Pulmonary artery endothelial cell (primary cell): Measurements from ENCODE around the gene DEGS2. TPM values are rescaled to one million over a fixed set of nuclear protein-coding genes. Genes with fewer than 3 reads are reported as not detected.
"Not testable (repeated sequence)": the region's sequence is repeated elsewhere in the genome, so short reads cannot be mapped to it uniquely, and the experiment has no call there.

Experiments
- DNase-seq: peaks from one replicate; pipeline ENCODE4 v3.0.0-alpha.2; 2011; ENCODE audit warnings: low read depth, low spot score
- total RNA-seq: library from RNA; depleted of rRNA; stranded (reverse); fragments of >200 nt; gene quantifications from 2 replicates; pipeline ENCODE4 v1.2.3, GENCODE V29; 2014

DEGS2 gene
- total RNA-seq, 1 donor from 2014 or later, result 1.1 TPM

DNA sequence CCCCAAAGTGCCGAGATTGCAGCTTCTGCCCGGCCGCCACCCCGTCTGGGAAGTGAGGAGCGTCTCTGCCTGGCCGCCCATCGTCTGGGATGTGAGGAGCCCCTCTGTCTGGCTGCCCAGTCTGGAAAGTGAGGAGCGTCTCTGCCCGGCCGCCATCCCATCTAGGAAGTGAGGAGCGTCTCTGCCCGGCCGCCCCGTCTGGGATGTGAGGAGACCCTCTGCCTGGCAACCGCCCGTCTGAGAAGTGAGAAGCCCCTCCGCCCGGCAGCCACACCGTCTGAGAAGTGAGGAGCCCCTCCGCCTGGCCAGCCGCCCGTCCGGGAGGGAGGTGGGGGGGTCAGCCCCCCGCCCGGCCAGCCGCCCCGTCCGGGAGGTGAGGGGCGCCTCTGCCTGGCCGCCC lies 21.2 kb upstream of the DEGS2 start:
- not testable (repeated sequence) for DNase-seq

DNA sequence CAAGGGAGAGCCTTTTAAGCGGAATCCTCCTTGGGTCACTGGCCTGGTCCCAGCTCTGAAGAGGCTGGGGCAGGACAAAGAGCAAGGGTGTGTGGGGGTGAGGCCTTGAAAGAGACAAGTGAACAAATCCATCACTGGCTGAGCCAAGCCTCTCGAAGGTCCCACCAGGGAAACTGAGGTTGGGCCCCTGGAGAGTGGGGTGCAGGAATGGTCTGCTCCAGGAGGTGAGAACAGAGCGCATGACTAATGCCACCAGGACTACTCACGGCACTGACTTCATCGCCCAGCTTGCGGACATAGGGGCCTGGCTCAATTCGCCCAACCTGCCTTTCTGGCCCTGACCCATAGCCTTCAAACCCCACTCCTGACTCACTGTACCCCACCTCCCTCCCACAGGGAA lies 19.2 kb upstream of the DEGS2 start:
- no peak for DNase-seq

DNA sequence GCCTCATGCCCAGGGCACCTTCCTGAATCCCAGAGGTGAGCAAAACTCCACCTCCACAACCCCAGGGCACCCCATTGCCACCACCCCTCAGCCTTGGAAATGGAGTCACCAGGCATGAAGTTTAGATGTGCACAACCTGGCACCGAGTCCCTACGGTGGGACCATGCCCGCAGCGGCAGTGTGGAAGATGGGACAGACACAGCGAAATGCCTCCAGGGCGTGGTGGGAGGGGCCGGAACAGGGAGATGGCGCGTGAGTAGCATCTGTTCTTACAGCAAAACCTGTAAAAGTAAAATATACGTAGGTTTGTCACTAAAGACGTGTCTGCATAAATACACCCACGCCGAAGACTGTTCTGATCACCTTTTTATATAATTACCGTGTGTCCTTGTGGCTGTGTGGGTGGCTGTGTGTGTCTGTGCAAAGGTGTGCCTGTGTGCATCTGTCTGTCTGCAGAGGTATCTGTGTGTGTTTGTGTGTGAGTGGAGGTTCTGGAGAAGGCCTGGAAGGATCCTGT lies 17.4 kb upstream of the DEGS2 start:
- DNase-seq, result no peak

DNA sequence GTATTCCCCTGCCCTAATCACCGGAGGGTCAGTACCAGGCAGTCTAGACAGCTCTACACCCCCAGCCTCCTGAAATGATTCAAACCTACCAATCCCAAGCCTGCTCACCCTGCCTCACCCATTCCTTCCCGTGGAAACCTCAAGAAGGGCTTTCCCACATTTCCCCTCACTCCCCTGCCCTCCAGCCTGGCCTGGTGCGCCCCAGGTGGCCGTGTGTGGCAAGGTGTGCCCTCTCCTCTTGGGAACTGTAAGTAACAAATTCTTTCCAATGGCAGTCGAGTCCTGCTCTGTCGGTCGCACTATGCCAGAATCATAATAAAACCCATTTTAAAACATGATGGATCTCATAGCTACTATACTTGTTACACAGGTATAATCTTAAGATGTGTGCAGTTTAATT lies 13.9 kb upstream of the DEGS2 start:
- no peak for DNase-seq

DNA sequence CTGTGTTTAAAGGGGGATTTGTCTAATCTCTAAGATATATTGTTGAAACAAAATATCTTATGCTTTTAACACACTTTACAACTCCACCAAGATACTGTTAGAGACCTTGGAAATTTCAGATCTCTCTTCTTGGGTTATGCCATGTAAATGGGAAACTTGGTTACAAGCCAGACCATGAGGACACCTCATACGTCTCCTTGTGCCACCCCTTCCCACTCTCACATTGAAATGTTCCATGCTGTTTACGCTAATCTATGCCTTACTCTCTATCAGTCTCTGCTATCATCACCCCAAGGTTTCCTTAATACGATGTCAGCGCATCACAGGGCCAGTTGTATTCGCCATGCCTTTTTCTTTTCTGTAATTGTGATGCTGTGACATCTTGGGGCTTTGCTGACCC lies 13.4 kb upstream of the DEGS2 start:
- no peak for DNase-seq

DNA sequence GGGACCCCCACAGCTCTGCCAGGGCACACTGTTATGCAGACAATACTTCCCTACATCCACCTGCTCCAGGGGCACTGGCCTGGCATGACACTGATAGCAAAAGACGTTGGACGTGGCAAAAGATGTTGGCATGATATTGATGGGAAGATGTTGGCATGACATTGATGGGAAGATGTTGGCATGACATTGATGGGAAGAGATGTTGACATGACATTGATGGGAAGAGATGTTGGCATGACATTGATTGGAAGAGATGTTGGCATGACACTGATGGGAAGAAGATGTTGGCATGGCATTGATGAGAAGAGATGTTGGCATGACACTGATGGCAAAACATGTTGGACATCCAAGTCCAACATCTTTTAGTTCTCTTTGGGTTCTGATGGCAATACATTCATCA lies 11.4 kb upstream of the DEGS2 start:
- DNase-seq, result no peak

DNA sequence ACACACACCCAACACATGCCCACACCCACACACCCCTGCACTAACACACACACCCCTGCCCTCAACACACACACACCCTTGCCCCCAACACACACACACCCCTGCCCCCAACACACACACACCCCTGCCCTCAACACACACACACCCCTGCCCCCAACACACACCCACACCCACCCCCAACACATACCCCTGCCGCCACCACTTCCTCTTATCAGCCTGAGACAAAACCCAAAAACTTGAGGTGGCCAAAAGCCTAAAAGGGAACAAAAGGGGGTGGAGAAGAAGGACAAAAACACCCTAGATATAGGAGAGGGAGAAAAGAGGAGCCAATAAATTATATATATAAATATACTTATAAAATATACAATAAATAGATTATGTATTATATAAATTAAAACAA lies 9.1 kb upstream of the DEGS2 start:
- DNase-seq, result no peak

GRCh38 chr14:100165831-100166440 lies 6.5 kb upstream of the DEGS2 start:
- DNase-seq, result no peak

DNA sequence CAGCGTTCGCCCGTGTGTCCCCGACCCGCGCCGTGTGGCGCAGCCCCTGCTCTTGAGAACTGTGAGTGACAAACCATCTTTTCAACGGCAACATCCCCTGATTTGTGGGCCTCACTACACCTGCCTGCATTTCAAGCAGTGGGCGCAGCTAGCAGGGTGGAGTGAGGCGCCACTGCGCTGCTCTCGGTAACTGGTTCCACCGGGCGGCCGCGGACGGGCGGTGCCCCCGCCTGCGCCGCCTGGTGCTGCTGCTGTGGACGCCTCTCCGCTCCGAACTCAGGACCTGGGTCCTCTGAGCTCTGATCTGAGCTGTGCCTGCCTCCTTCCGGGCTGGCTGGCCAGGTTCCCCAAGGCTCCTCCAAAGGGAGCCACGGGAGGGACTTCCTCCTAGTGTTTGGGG lies 5.9 kb upstream of the DEGS2 start:
- DNase-seq, result no peak

DNA sequence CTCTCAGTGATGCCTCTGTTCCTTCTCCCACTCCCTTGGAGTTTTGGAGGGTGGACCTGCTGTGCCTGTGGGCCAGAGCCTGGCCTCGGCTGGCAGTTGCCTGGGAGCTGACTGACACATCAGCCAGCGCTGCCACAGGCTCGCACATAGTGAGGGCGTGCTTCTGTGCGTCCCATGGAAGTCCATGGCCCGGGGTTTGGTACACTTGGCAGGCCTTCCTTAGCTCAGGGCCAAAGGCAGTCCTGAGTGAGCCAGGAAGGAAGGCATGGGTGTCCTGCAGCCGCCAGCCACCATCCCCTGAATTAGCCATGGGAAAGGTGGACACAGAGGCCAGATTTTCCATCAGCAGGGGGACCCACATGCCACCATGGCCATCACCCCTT lies 1.1 kb upstream of the DEGS2 start:
- DNase-seq, result no peak

GRCh38 chr14:100159865-100160533 lies 554 bp upstream of the DEGS2 start:
- no peak for DNase-seq

GRCh38 chr14:100158566-100159093 lies 815 bp downstream of the DEGS2 start:
- DNase-seq, result no peak

DNA sequence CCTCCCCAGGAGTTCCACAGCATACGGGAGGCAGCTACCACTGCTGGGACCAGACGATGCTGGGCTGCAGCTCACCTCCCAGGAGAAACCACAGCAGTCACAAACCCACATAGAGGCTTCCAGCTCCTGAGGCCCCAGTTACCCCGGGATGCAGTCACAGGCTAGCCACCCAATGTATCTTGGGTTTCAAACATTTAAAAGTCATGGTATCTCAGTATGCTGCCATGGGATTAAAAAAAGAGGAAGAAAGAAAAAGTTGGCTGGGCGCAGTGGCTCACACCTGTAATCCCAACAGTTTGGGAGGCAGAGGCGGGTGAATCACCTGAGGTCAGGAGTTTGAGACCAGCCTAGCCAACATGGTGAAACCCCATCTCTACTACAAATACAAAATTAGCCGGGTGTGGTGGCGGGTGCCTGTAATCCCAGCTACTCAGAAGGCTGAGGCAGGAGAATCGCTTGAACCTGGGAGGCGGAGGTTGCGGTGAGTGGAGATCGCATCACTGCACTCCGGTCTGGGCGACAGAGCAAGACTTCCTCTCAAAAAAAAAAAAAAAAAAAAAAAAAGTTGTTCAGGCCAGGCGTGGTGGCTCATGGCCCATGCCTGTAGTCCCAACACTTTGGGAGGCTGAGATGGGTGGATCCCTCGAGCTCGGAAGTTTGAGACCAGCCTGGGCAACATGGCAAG lies 1.8 kb downstream of the DEGS2 start:
- not testable (repeated sequence) for DNase-seq

DNA sequence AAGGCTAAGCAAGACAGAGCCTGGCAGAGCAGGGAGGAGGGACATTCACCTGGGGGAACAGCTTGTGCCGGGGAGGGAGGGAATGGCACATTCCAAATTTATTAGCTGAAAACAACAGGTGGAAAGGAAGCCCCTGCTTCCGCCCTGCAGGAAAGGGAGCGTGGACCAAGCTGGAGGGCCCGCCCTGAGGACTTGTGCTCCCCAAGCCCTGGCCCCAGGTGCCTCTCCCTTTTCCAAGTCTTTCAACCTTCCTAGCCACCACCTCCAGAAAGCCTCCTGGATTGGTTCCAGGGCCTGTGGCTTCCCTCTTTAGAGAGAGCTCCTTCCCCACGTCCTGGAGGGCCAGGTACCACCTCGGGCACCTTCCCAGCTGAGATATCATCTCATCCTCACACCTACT lies 2.7 kb downstream of the DEGS2 start:
- DNase-seq, result no peak

DNA sequence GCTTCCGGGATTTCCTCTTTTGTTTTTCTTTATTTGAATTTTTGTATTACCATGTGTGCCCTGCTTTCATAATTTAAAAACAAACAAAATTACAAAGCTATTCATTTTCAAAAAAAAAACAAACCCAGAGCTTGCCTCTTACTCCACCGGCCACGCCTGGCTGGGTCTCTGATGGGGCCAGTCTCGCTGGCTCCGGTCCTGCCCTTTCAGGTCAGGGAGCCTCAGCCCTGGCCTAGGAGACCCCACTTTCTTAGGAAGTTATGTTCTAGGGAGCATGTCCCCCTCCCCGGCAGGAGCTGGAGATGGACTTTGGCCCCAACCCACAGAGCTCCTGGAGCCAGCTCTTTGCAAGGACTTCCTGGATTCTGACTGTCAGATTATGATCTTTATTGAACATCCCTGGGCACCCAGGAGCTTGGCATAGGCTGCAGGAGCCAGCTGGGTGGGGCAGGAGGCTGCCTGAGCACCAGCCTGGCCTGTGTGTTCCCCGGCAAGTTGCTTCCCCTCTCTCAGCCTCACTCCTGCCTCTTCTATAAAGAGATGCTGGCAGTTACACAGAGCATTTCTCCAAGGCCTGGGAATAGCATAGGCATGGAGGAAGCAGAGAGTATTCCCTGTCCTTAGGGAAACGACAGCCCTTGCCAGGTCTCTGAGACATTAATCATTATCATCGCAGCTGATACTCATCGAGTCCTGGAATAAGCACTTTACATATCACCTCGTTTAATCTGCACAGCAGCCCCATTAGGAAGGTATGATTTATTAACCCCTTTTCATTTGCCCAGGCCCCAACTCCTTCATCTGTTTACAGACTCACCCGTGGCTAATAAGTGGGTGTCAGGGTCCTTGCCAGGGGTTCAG lies 3.5 kb downstream of the DEGS2 start:
- DNase-seq, result no peak

- DNase-seq, result no peak
Measured at GRCh38 chr14:100155049-100155621, 4.3 kb downstream of the DEGS2 start.

GRCh38 chr14:100153560-100153959 lies 5.9 kb downstream of the DEGS2 start:
- no peak for DNase-seq

GRCh38 chr14:100152091-100152490 lies 7.4 kb downstream of the DEGS2 start:
- no peak for DNase-seq

DNA sequence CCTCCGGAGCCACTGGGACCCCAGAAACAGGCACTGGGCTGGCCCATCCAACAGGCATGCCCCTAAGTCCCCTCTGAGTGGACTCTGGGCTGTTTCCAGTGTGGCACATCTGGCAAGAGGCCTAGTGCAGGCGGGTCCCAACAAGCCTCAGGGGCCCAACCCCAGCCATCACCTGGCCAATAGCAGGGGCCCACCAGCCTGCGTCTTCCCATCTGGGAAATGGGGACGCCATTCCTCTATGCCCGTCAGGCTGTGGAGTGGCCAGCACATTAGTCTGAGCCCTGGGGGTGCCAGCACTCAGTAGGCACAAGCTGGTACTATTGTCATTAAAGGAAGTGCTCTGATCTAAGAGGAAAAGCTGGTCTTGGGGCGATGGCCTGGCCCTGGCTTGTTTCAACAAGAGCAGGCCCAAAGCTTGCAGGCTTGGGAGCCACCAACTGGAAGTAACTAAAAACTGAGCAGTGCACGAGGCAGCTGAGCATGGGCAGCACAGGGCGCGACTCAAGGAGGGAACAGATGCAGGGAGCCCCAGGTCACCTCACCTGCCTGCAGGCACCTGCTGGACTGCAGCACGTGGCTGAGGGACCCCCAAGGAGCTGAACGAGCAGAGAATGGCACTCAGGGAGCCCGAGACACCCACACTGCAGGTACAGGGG lies 8.4 kb downstream of the DEGS2 start:
- DNase-seq, result no peak

- DNase-seq, result no peak
Measured at GRCh38 chr14:100149851-100150611, 9.4 kb downstream of the DEGS2 start.
